ENCODE results near the gene PARN. TPM values are rescaled to one million over a fixed set of nuclear protein-coding genes. Genes with fewer than 3 reads are reported as not detected.

PARN gene
- total and polyA plus RNA-seq, 2 of the 8 experiments (the other 6 are each of a cell fraction or from before 2014, with no cell fraction given) = 24.5 to 44.6 TPM

DNA sequence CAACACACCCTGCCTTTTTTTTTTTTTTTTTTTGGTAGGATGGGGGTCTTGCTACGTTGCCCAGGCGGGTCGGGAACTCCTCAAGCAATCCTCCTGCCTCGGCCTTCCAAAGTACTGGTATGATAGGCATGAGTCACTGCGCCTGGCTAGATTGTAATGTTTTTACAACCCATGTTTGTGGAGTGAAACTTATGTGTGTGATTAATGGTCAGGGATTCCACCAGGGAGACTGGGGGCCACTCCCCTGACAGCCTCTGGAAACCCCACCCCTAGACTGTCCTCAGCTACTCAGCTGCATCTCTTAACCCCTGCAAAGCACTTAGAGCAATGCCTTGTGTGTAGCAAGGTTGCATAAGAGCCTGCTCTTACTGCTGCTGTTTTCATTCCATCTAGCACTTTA is 220.5 kb downstream of the PARN start:
- FAIRE-seq = no peak
- Histone ChIP-seq H3K9me3 (ENCODE audit: insufficient read depth in 2 of 2, low read depth in 1 of 2, low read length in 1 of 2) (no peaks in the 10 kb centered on the region), H2BK120ac (replicated peaks; ENCODE audit: low read depth, low read length) (no peak overlapping the region), H3K4me1 (replicated peaks in 1 of 4; ENCODE audit: control insufficient read depth in 3 of 4, insufficient read depth in 4 of 4, low read length in 3 of 4) (peaks cover 0 to 3% (median 1%) of the 10 kb centered on the region in 4 experiments; a peak in 3 of 7 replicates), H2AFZ (ENCODE audit: low read length) (no peak overlapping the region), H3K14ac (ENCODE audit: insufficient read length) (no peak overlapping the region), H2BK12ac (ENCODE audit: low read depth, low read length) (no peak overlapping the region), H3K23me2 (ENCODE audit: low read depth, low read length) (no peaks in the 10 kb centered on the region), H4K91ac (replicated peaks; ENCODE audit: insufficient read length, low read length) (no peak overlapping the region), H3K4me3 (ENCODE audit: extremely low read depth in 1 of 4, insufficient read depth in 2 of 4, low read depth in 3 of 4, low read length in 4 of 4) (no peak overlapping the region), H3K4ac (replicated peaks; ENCODE audit: insufficient read length, low read depth, low read length) (no peak overlapping the region), H2BK20ac (ENCODE audit: low read length) (no peak overlapping the region), H3K18ac (ENCODE audit: extremely low read depth, low read length) (no peak overlapping the region), H3K79me1 (ENCODE audit: low read depth, low read length) (no peaks in the 10 kb centered on the region), H3K4me2 (ENCODE audit: insufficient read depth in 1 of 2, low read depth in 2 of 2, low read length in 2 of 2) (no peak overlapping the region), H2AK5ac (ENCODE audit: low read depth, low read length) (no peak overlapping the region), H4K20me1 (replicated peaks in 1 of 2; ENCODE audit: control insufficient read depth in 1 of 2, insufficient read depth in 2 of 2, low read length in 2 of 2) (no peaks in the 10 kb centered on the region), H2BK15ac (ENCODE audit: low read length) (no peak overlapping the region), H3K79me2 (ENCODE audit: control insufficient read depth in 1 of 2, insufficient read depth in 2 of 2, low read length in 2 of 2) (no peaks in the 10 kb centered on the region), H2BK5ac (ENCODE audit: low read depth, low read length) (no peak overlapping the region), H3K56ac (replicated peaks; ENCODE audit: insufficient read length, low read depth, low read length) (no peak overlapping the region), H3K23ac (ENCODE audit: insufficient read length) (no peak overlapping the region), H3K9ac (replicated peaks in 1 of 4; ENCODE audit: extremely low read depth in 1 of 4, low read depth in 3 of 4, low read length in 3 of 4) (no peak overlapping the region), H3K27ac (ENCODE audit: low read depth, low read length) (no peak overlapping the region), H3K36me3 (ENCODE audit: control insufficient read depth in 2 of 4, insufficient read depth in 4 of 4, low read length in 3 of 4) (no peaks in the 10 kb centered on the region), H4K5ac (ENCODE audit: insufficient read length, low read depth, low read length) (no peak overlapping the region), H4K8ac (ENCODE audit: extremely low read depth, insufficient read depth, low read length) (no peak overlapping the region), H3K27me3 (replicated peaks in 1 of 4; ENCODE audit: control insufficient read depth in 3 of 4, extremely low read depth in 1 of 4, insufficient read depth in 3 of 4, low read length in 3 of 4) (no peaks in the 10 kb centered on the region)
- ChIA-PET POLR2A (ENCODE audit: partially characterized antibody) (interaction anchor here (0.6 kb wide), 1 partner anchor 1195 kb away, joined by 4 read pairs; no protein-coding TSS in a partner anchor), CTCF (ENCODE audit: partially characterized antibody) (interaction anchor here (0.7 to 1.3 kb wide), 2 partner anchors 21 to 31 kb away, joined by 3 read pairs; no protein-coding TSS in a partner anchor)
- 89% methylated on average over 5 of the region's 5 CpGs; no CpG with 5 or more reads in 1 of the 2 experiments for WGBS, 2 experiments (ENCODE audit: extremely low coverage in 1 of 2, insufficient coverage in 1 of 2, insufficient read length in 1 of 2, insufficient replicate concordance in 2 of 2, low coverage in 1 of 2, low lambda C conversion rate in 2 of 2, missing lambda C conversion rate in 1 of 2)
- DNase-seq (ENCODE audit: low read depth in 1 of 2, low spot score in 2 of 2) = no peak
- no peak for TF ChIP-seq EP300 (IDR thresholded peaks at IDR 0.05; ENCODE audit: borderline replicate concordance in 1 of 2, low read depth in 2 of 2, low read length in 2 of 2)
- no peak for TF ChIP-seq MAX (IDR thresholded peaks at IDR 0.05)
- no peak for TF ChIP-seq SRF (IDR thresholded peaks at IDR 0.05; ENCODE audit: low read depth, low read length)
- no peak for TF ChIP-seq TEAD4 (IDR thresholded peaks at IDR 0.05; ENCODE audit: low read depth, low read length)
- no peak for TF ChIP-seq CEBPB (IDR thresholded peaks at IDR 0.05; ENCODE audit: low read depth, low read length)
- no peak for TF ChIP-seq SP2 (IDR thresholded peaks at IDR 0.05; ENCODE audit: low read length)
- TF ChIP-seq, protein P1, sequence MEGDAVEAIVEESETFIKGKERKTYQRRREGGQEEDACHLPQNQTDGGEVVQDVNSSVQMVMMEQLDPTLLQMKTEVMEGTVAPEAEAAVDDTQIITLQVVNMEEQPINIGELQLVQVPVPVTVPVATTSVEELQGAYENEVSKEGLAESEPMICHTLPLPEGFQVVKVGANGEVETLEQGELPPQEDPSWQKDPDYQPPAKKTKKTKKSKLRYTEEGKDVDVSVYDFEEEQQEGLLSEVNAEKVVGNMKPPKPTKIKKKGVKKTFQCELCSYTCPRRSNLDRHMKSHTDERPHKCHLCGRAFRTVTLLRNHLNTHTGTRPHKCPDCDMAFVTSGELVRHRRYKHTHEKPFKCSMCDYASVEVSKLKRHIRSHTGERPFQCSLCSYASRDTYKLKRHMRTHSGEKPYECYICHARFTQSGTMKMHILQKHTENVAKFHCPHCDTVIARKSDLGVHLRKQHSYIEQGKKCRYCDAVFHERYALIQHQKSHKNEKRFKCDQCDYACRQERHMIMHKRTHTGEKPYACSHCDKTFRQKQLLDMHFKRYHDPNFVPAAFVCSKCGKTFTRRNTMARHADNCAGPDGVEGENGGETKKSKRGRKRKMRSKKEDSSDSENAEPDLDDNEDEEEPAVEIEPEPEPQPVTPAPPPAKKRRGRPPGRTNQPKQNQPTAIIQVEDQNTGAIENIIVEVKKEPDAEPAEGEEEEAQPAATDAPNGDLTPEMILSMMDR (IDR thresholded peaks at IDR 0.05; ENCODE audit: control extremely low read depth in 1 of 3, insufficient read depth in 1 of 3, low read depth in 1 of 3, low read length in 3 of 3) = no peak
- TF ChIP-seq KDM5A (IDR thresholded peaks at IDR 0.05; ENCODE audit: low read length) = no peak
